ENCODE measurements around the gene POGZ.
A peak's percentile ranks its signal among the peaks of the same experiment; 100 is the strongest.

Gene POGZ

GRCh38 chr1:151458802-151459330 lies 428 bp downstream of the POGZ start:
- no peak overlapping the region for H3K4me2 ChIP-seq (ENCODE audit: low read depth, low read length, poor library complexity, severe bottlenecking)

GRCh38 chr1:151457911-151458801 lies 1.1 kb downstream of the POGZ start:
- H2AFZ ChIP-seq (ENCODE audit: low read length): 0 out of 2 replicates have a peak overlapping the region, but pooled peaks have one; percentile 39

More at GRCh38 chr1:151458802-151459330, 428 bp downstream of the POGZ start:
- peaks cover 35% of the 10 kb centered on the region for H3K27me3 ChIP-seq (ENCODE audit: insufficient read depth, low read length, poor library complexity, severe bottlenecking)
- H3K79me2 ChIP-seq (ENCODE audit: insufficient read depth, low read length): peaks cover 45% of the 10 kb centered on the region
- peak overlapping the region; percentile 71 for H3K9ac ChIP-seq (ENCODE audit: low read depth, low read length, poor library complexity, severe bottlenecking)
- no peak overlapping the region for H2AFZ ChIP-seq (ENCODE audit: low read length)
- no peak for TF ChIP-seq EZH2phosphoT487 (IDR thresholded peaks at IDR 0.05; ENCODE audit: borderline replicate concordance)
- TF ChIP-seq, protein P1, sequence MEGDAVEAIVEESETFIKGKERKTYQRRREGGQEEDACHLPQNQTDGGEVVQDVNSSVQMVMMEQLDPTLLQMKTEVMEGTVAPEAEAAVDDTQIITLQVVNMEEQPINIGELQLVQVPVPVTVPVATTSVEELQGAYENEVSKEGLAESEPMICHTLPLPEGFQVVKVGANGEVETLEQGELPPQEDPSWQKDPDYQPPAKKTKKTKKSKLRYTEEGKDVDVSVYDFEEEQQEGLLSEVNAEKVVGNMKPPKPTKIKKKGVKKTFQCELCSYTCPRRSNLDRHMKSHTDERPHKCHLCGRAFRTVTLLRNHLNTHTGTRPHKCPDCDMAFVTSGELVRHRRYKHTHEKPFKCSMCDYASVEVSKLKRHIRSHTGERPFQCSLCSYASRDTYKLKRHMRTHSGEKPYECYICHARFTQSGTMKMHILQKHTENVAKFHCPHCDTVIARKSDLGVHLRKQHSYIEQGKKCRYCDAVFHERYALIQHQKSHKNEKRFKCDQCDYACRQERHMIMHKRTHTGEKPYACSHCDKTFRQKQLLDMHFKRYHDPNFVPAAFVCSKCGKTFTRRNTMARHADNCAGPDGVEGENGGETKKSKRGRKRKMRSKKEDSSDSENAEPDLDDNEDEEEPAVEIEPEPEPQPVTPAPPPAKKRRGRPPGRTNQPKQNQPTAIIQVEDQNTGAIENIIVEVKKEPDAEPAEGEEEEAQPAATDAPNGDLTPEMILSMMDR (conservative IDR thresholded peaks at IDR 0.05; ENCODE audit: low read length): no peak
- no peaks in the 10 kb centered on the region for H3K9me3 ChIP-seq (ENCODE audit: insufficient read depth, low read depth, low read length)
- no peaks in the 10 kb centered on the region for H3K9me2 ChIP-seq (replicated peaks; ENCODE audit: low read depth, low read length)
- H3K36me3 ChIP-seq (ENCODE audit: insufficient read depth, low read length): no peaks in the 10 kb centered on the region
- H3K4me3 ChIP-seq (ENCODE audit: low read length, poor library complexity, severe bottlenecking): peak overlapping the region; percentile 73
- no peaks in the 10 kb centered on the region; the same call in 1 of the 2 replicates for H3F3A ChIP-seq (ENCODE audit: low read depth)
- peaks cover 40% of the 10 kb centered on the region for H3K4me1 ChIP-seq (ENCODE audit: insufficient read depth, low read length, poor library complexity, severe bottlenecking)
- peaks cover 41% of the 10 kb centered on the region for H4K20me1 ChIP-seq (ENCODE audit: insufficient read depth, low read length, poor library complexity, severe bottlenecking)

GRCh38 chr1:151455966-151456365 lies 3.3 kb downstream of the POGZ start:
- H3K27me3 ChIP-seq (ENCODE audit: insufficient read depth, low read length, poor library complexity, severe bottlenecking): peaks cover 6% of the 10 kb centered on the region
- H3K79me2 ChIP-seq (ENCODE audit: insufficient read depth, low read length): peaks cover 74% of the 10 kb centered on the region
- peak overlapping the region; percentile 18 for H3K9ac ChIP-seq (ENCODE audit: low read depth, low read length, poor library complexity, severe bottlenecking)
- no peak overlapping the region for H2AFZ ChIP-seq (ENCODE audit: low read length)
- H4K20me1 ChIP-seq (ENCODE audit: insufficient read depth, low read length, poor library complexity, severe bottlenecking): peaks cover 60% of the 10 kb centered on the region
- TF ChIP-seq, protein P1 (conservative IDR thresholded peaks at IDR 0.05; ENCODE audit: low read length): no peak
- no peak for TF ChIP-seq EZH2phosphoT487 (IDR thresholded peaks at IDR 0.05; ENCODE audit: borderline replicate concordance)
- H3K4me2 ChIP-seq (ENCODE audit: low read depth, low read length, poor library complexity, severe bottlenecking): peak overlapping the region; percentile 84
- H3K4me1 ChIP-seq (ENCODE audit: insufficient read depth, low read length, poor library complexity, severe bottlenecking): peaks cover 40% of the 10 kb centered on the region
- no peaks in the 10 kb centered on the region; the same call in 1 of the 2 replicates for H3F3A ChIP-seq (ENCODE audit: low read depth)
- no peaks in the 10 kb centered on the region for H3K9me2 ChIP-seq (replicated peaks; ENCODE audit: low read depth, low read length)
- H3K9me3 ChIP-seq (ENCODE audit: insufficient read depth, low read depth, low read length): no peaks in the 10 kb centered on the region
- peak overlapping the region; percentile 82 for H3K4me3 ChIP-seq (ENCODE audit: low read length, poor library complexity, severe bottlenecking)
- no peaks in the 10 kb centered on the region for H3K36me3 ChIP-seq (ENCODE audit: insufficient read depth, low read length)

More at GRCh38 chr1:151457911-151458801, 1.1 kb downstream of the POGZ start:
- H3K9me2 ChIP-seq (replicated peaks; ENCODE audit: low read depth, low read length): no peaks in the 10 kb centered on the region
- peaks cover 52% of the 10 kb centered on the region for H3K79me2 ChIP-seq (ENCODE audit: insufficient read depth, low read length)
- peaks cover 28% of the 10 kb centered on the region for H3K27me3 ChIP-seq (ENCODE audit: insufficient read depth, low read length, poor library complexity, severe bottlenecking)
- peak overlapping the region; percentile 82 for H3K4me3 ChIP-seq (ENCODE audit: low read length, poor library complexity, severe bottlenecking)
- peaks cover 40% of the 10 kb centered on the region for H3K4me1 ChIP-seq (ENCODE audit: insufficient read depth, low read length, poor library complexity, severe bottlenecking)
- no peaks in the 10 kb centered on the region; the same call in 1 of the 2 replicates for H3F3A ChIP-seq (ENCODE audit: low read depth)
- peaks cover 48% of the 10 kb centered on the region for H4K20me1 ChIP-seq (ENCODE audit: insufficient read depth, low read length, poor library complexity, severe bottlenecking)
- no peaks in the 10 kb centered on the region for H3K9me3 ChIP-seq (ENCODE audit: insufficient read depth, low read depth, low read length)
- TF ChIP-seq, protein P1 (conservative IDR thresholded peaks at IDR 0.05; ENCODE audit: low read length): no peak
- no peak for TF ChIP-seq EZH2phosphoT487 (IDR thresholded peaks at IDR 0.05; ENCODE audit: borderline replicate concordance)
- no peaks in the 10 kb centered on the region for H3K36me3 ChIP-seq (ENCODE audit: insufficient read depth, low read length)
- H3K4me2 ChIP-seq (ENCODE audit: low read depth, low read length, poor library complexity, severe bottlenecking): peak overlapping the region; percentile 84
- H3K9ac ChIP-seq (ENCODE audit: low read depth, low read length, poor library complexity, severe bottlenecking): peak overlapping the region; percentile 70
